ENCODE data around the gene ANKRD53. TPM values are rescaled to one million over a fixed set of nuclear protein-coding genes. Genes with fewer than 3 reads are reported as not detected.
"Not testable (repeated sequence)": the region's sequence is repeated elsewhere in the genome, so short reads cannot be mapped to it uniquely, and the experiment has no call there.

The ANKRD53 gene
- total and polyA plus RNA-seq, 9 of the 15 experiments (the other 6 are each of a cell fraction or from before 2014, with no cell fraction given) = 0.18 TPM; not detected in 8

- TF ChIP-seq CTCF (IDR thresholded peaks at IDR 0.05 in 2 of 3, conservative IDR thresholded peaks at IDR 0.05 in 1 of 3; ENCODE audit: insufficient read depth in 2 of 3, low read depth in 1 of 3, low read length in 3 of 3) (peak; percentile 61 to 66 (median 63)), GABPA (tag; conservative IDR thresholded peaks at IDR 0.05; ENCODE audit: low read depth) (no peak), ELF1 (tag; IDR thresholded peaks at IDR 0.05) (0 out of 2 replicates have a peak, but pooled peaks have one; percentile 23)
Observed at GRCh38 chr2:70995426-70995729, 16.9 kb downstream of the ANKRD53 start (continued).

GRCh38 chr2:70998885-70999284 lies 20.5 kb downstream of the ANKRD53 start:
- in situ Hi-C loops (cut with MboI); H3K27me3 ChIP-seq (ENCODE audit: control insufficient read depth in 2 of 2, insufficient read depth in 2 of 2, low read length in 2 of 2); H3K4me2 ChIP-seq (ENCODE audit: insufficient read depth, low read length); H3K36me3 ChIP-seq (ENCODE audit: control insufficient read depth, insufficient read depth, low read length); H3K79me2 ChIP-seq (ENCODE audit: control insufficient read depth, insufficient read depth, low read length); H3K9me1 ChIP-seq (ENCODE audit: control insufficient read depth, insufficient read depth, low read length); FAIRE-seq; H3K4me3 ChIP-seq; ATAC-seq; BruUV-seq (replicated peaks); DNase-seq (ENCODE audit: extremely low read depth in 1 of 4, low spot score in 3 of 4); H3K27ac ChIP-seq (ENCODE audit: extremely low read depth, low read depth, low read length); CTCF ChIA-PET (ENCODE audit: low intra/inter-chr PET ratio); H4K20me1 ChIP-seq (replicated peaks; ENCODE audit: control insufficient read depth, insufficient read depth, low read length); H2AFZ ChIP-seq (ENCODE audit: low read depth, low read length); H3K9ac ChIP-seq (ENCODE audit: insufficient read depth in 1 of 2, low read depth in 2 of 2, low read length in 2 of 2); H3K9me3 ChIP-seq (replicated peaks; ENCODE audit: control insufficient read depth, insufficient read depth, low read depth, low read length): not testable (repeated sequence)
- POLR2A ChIA-PET = interaction anchor here (1.0 kb wide), 1 partner anchor 71 kb away, joined by 3 read pairs; no protein-coding TSS in a partner anchor
- peaks cover 10 to 22% of the 10 kb centered on the region in 2 experiments; a peak in 3 of 5 replicates for H3K4me1 ChIP-seq (replicated peaks in 1 of 2; ENCODE audit: control insufficient read depth in 2 of 2, insufficient read depth in 2 of 2, low read length in 2 of 2)
- intact Hi-C loops (cut with micrococcal nuclease) = loop anchor here (10.0 kb wide), 1 partner anchor 136 kb away; the partner anchor contains the start of genes MCEE and MPHOSPH10
- WGBS (ENCODE audit: insufficient coverage, low coverage, missing lambda C conversion rate) = 59% methylated on average over 4 of the region's 4 CpGs

All from K562 (cell line).